ENCODE results near the gene ERMN.

ERMN gene

DNA sequence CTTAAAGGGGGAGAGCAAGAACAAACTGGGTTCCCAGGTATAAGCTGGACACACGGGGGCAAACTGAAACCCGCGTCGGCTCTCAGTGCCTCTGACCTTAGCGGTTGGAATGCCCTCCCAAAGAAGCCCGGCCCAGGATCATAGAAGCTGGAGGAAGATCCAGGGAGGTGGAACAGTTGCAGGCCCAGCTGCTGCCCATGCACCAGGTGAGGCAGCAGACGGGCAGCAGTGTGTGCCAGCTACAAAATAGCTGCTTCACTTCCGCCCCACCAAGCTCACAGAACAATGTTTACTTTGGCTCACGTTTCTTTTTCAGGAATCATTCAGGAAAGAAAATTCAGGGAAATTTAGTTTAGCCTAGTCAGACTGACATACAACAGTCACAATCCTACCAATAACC, 3.9 kb upstream of the ERMN start:
- no peak for DNase-seq (ENCODE audit: low spot score)

DNA sequence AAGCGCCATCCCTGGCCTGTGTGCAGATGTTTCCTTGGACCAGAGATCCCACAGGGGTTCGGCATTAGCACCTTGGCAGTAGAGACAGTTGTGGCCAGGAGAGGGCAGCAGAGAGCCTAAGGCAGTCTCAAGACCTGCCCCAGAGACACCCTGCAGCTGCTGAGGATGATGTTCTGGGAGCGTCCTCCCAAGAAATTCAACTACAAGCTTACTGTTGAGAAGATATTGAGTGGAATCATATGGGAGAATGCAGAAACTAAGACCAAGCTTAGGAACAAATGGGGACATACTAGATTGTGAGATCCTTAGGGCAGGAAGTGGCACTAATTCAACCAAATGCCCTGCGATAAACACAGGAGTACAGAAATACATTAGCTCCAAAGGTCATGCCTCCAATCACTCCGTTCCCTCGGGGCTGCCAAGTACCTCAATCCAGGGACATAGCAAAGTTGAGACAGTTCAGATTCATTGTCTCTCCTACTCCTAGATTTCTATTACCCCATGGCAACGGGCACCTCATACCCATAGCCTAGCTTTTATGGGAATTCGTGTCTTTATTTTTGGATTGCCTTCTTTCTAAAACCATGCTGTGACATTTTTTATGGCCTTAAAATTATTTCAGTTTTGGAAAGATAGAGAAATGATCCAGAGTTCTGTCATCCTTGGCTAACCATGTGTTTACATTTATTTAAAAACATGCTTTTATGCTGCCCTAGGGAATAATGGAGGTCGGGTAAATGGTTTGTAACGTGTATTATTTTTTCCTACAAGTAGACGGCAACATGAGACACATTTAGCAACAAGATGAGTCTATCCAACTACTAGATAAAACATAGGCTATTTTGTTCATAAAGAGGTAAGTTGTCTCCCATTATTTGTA, 2.2 kb upstream of the ERMN start:
- DNase-seq (ENCODE audit: low spot score): peak; percentile 91

DNA sequence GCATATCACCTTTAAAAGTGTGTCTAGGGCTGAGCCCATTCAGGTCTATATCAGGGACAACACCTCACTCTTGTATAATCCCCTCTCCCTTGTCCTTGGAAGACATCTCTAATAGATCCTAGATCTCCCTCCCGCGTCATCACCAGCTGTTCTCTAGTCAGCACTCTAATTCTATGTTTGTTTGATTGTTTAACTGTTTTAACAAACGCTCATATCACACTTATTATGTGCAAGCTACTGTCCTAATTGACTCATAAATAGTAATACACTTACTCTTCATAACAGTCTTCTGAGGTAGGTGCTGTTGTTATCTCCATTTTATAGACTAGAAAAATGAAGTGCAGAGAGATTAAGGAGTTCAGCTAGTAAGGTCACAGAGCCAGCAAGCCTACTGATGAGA, 1.6 kb upstream of the ERMN start:
- no peak for DNase-seq (ENCODE audit: low spot score)

DNA sequence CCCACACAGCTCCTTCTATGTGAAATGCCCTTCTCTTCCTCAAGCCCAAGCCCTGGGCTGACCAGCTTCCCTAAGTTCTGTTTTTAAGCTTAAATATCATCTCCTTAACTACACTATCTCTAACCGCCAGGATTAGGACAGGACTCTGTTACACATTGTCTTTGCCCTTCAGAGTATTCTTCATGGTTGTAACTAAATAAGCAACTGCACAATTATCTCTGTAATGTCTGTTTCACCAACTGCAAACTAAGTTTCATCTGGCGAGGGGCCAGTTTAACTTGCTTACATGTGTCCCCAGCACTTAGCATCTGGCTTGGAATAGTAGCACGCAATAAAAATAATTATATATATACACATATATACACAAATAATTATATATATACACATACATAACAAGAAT, 1.1 kb upstream of the ERMN start:
- DNase-seq (ENCODE audit: low spot score): no peak

DNA sequence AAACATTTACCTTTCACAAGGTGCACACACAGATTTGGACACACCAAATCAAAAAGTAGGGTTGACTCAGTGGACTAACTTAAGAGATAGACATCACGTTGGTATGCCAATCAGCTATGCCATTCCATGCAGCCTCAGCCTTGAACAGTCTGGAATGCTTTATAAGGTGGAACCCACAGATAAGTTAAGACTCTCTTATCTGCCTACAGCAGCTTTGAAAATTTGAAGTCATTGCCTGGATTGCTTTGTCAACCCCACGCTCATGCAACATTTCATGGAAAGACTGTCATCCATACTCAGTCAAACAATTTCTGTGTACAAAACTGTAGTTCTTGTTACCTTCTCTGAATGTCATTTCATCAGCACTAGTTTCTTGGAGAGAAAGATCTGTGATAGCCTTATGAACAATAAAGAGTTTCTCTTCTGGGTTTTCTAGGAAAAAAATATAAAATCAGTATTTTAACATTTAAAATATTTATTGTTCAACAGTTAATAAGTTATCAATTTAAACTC, 1.2 kb downstream of the ERMN start:
- no peak for DNase-seq (ENCODE audit: low spot score)

DNA sequence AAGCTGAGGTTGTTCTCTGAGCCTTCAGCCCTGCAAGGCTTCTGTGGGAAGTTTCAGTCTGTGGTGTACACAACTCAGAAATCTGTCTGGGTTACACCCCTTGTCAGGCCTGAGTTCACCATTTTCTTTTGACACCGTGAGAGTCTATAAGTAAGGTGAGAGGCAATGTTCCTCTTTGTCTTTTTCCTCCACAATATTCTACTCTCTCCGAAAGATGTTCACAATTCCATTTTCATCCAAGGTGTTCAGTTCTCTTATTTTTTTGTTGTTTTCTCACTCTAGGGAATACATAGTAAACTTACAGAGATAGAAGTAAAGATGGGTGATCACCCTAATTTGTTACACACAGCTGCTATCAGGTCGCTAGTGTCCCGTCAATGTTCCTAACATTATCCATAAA, 3.2 kb downstream of the ERMN start:
- DNase-seq (ENCODE audit: low spot score): no peak

DNA sequence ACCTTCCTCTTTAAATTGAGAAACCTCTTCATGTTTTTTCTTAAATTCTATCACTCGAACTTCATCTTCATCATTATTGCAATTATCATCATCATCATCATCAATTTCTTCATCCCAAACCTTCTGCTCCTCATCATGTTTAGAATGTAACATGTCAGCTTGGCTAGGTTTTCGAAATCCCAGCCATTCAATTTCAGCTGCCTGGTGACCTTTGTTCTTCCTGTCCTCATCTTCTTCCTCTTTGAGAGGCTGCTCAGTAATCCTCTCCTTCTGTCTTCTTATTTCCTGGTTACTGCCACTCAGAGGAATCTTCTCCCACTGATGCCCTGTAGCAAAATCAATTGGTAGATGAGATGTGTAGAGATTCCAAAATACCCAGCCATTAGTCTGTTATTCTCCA, 4.2 kb downstream of the ERMN start:
- DNase-seq (ENCODE audit: low spot score): no peak

DNA sequence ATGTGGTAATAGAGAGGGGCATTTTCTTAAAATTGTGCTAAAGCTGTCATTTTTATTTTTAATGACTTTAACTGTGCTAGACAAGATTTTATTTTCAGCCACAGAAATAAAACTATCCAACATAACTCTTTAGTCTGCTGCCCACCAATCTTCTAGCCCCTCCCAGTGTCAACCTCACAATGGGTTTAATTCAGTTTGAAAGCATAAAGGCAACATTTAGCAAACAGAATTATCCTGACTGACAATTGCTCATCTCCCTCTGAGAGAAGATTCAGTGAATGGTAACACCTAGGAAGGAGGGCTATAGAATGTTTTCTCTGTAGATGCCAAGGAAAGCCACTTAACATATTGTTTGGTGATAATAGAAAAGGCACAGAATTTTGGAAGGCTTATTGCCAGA, 5.2 kb downstream of the ERMN start:
- DNase-seq (ENCODE audit: low spot score): no peak

DNA sequence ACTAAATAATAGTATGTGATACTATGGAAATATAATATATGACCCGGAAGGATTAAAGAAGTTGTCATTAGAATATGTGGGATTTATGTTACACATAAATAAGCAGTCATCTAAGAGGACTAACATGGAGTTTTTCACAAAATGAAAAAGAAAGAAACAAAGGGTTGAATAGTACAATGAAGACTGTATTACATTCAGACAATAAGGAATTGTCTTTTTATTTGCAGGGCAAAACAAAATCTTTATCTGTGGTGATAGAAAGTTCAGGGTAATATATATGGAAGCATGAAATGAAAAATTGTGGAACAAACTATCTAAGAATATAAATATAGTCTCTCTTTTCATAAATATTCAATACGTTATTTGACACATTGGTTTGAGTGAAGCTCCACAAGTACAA, 5.8 kb downstream of the ERMN start:
- DNase-seq (ENCODE audit: low spot score): no peak

DNA sequence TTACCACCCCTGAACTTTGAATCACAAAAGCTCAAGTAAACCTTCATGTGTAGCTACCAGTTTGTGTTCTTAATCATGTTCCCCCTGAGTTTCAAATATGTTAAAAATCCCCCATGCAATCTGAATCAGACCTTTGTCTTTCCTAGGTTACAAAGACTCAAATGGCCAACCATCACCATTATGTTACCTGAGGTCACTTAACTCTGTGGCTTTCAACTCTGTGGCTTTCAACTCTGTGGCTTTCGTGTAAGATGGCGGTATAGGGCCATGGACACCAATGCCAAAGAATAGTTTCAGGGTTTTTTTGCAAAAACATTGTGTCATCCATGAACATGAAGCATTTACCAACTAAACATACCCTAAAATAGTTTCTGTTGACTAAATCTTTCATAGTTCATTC, 6.7 kb downstream of the ERMN start:
- DNase-seq (ENCODE audit: low spot score): no peak

DNA sequence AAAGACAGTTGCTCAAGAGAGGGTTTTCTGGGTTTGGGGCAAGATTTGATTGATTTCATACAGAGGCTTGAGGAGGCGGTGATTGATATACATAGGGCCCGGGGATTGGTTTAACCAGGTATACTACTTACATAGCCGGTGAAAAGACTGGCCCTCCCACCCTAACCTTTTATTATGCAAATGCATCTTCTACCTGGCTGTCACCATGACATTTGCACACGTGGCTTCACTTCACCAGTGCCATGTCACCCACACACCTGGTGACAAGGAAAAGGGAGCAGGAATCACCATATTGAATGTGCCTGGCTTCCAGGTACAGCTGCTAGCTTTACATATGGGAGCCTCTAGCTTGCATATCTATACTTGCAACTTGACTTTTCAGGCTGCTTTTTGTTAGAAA, 9.7 kb downstream of the ERMN start:
- DNase-seq (ENCODE audit: low spot score): peak; percentile 25

DNA sequence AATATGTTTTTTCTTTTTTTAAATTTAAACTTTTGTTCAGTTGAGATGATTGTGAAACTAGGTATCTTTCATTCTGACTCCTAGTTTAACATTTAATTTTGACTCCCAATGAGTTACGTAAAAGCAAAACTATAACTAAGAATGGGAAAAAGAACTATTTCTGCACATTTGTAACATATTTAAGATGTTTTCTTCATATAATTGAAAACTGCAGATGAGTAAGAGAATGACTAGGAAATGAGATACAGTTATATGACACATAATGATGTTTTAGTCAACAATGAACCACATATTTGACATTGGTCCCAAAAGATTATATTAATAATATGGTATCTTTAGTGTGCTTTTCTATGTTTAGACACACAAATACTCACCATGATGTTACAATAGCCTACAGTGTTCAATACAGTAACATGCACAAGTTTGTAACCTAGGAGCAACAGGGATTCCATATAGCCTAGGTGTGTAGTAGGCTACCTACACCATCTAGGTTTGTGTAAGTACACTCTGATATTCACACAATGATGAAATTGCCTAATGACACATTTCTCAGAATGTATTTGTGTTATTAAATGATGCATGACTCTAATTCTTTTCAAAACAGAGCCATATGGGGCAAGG, 12.6 kb downstream of the ERMN start:
- DNase-seq (ENCODE audit: low spot score): no peak

DNA sequence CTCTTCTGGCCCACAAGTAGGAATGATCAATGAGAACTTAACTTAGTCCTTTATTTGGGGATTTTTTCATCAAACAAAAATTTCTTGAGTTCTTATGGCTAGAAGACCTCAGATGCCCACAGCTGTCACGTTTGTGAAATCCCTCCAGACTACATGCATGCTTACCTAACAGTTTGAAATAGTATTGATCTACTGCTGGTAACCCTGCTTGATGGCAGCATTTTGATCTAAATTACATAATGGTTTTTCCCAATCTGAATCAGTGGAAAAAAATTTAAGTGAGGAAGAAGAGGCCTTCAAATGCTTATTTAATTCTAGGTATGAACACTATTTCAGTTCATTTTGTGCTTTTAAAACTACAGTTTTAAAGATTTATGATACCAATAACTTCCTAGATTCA, 13.9 kb downstream of the ERMN start:
- no peak for DNase-seq (ENCODE audit: low spot score)

DNA sequence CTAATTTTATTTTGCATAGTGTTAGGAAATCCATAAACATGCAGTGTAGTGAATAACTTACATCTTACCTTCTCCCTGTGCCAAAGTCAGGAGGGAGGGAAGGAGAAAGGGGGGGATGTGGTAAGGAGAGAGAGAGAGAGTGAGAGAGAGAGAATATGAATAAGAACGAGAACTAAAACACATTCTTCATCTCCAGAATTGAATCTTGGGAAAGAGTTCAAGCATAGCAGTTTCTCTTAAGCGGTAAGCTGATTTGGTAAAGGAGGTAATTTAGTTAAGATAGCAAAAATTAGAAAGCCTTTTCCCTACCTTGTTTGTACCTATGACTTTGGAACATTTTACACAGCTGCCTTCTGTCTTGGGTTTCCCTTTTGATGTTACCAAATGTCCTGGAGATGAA, 15.7 kb downstream of the ERMN start:
- DNase-seq (ENCODE audit: low spot score): no peak

DNA sequence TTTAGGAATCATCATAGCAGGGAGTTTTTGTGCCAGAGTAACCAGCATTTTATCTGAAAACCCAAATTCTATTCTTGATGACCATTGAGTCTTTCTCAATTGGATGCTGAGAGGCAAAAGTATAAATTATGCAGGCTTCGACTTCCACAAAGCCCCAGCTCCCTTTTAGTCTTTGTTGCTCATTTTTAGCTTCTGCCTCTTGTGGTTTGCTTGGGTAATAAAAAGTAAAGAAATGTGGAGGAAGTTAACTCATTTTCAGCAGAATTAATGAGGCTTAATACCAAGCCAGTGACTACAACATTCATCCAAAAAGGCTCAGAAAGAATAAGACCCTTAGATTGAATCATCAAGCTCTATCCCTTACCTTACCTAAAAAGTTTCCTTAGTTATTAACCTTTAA, 18.6 kb downstream of the ERMN start:
- peak; percentile 18 for DNase-seq (ENCODE audit: low spot score)

DNA sequence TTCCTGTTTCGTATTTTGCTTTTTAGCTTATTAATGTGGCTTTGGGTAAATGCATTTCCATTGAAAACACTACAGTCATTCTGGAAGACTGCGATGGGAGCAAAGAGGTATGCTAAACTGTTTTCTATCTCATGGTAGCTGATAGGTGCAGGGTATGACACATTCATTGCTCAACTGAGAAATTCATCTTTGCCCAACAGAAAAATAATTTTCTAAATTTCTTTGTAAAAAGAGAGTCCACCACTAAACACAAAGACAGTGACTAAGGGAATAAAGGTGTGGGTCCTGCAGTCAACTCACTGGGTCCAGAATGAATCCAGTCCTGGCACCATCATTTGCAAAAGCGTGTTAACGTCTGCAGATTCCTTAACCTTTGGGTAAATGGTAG, 19.9 kb downstream of the ERMN start:
- DNase-seq (ENCODE audit: low spot score): no peak

DNA sequence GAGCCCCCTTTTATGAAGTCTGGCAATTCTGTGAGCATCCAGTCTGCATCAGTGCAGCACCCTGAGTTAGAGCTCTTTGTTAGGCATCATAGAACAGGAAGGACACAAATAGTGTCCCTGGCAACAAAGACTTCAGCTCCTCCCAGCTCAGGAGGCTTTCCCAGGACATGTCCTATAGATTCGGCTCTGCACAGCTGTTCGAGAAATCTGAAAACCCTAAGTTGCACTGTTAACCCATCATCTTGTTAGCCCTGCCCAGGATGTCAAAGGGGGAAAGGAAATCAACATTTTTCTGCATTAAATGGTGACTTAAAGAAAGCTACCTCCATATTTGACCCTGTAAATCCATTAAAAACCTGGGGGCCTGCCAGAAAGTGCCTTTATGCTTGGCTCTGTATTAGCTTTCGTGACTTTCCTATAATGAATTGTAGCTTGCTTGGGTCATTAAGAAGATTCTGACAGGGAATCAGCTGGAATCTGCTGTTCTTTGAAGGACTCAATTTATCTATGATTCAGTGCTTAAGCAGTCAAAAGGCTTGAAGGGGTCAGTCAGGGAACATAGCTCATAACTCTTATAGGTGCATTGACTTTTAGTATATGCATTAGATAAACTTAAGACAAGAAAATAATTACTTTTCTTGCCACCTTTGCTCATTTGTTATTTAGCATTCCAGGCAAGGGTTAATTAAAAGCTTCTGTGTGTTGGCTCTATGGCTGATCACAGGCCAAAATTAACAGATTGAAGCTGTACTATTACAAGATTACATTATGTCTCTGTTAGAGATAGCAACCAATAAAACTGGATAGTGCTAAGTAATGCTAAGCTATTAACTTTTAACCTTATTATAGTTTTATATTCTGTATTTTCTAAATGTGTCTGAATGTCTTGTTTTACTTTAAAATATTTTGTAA, 20.6 kb downstream of the ERMN start:
- DNase-seq (ENCODE audit: low spot score): no peak

DNA sequence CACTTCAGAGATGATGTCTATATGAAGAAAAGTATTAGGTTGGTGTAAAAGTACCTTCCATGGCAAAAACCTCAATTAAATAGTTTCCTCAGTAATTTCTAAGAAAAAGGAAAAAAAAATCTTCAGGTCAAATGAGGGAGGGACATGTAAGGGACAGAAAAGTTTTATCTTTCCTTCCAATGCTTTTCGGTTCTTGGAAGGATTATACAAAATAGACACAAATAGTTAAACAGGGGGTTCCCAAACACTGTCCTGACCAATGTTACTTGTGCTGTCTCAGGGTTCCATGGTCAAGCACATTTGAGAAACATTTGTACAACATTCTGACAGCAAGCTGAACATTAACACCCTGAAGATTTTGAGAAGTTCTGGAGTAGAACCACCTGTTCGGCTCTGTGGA, 22.0 kb downstream of the ERMN start:
- DNase-seq (ENCODE audit: low spot score): no peak

DNA sequence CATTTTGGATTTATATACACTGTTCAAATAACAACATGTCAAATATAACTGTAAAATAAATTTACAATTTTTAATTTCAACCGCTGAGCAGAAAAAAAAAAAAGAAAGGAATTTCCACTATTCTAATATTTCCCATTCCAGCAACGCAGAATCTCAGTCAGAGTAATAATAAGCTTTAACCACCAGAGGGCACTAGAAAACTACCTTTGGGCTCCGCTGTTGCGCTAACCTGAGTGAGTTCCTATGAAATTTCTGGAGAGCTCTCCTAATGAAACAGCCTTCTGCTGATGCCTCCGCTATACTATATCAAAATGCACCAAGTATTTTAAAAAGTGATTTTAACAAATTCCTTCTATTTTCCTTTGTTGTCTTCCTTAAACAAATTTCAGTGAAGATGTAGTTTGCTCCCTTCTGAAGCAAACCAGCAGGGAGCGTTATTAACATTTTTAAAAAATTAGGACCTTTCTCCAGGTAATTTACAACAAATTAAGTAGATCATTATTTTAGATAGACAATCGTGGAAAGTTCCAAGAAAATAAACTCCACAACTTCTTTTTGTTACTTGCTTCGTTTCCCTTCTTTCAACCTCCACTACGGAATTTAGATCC, 23.0 kb downstream of the ERMN start:
- peak; percentile 61 for DNase-seq (ENCODE audit: low spot score)

DNA sequence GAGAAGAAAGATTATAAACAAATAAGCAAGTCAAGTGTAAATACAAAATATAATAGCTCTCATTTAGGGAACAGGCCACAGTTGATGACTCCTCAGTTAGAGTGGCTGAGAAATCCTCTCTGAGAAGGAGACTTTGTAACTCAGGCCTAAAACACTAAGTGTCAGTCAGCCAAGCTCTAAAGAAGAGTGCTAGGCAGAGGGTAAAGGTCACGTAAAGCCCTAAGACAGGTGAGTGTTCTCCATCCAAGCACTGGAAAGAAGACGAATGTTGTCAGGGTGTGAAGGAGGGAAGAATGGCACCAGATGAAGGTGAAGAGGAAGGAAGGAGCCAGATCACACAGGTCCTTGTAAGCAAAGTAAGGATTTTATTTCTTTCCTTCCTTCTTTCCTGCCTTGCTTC, 24.3 kb downstream of the ERMN start:
- DNase-seq (ENCODE audit: low spot score): no peak

DNA sequence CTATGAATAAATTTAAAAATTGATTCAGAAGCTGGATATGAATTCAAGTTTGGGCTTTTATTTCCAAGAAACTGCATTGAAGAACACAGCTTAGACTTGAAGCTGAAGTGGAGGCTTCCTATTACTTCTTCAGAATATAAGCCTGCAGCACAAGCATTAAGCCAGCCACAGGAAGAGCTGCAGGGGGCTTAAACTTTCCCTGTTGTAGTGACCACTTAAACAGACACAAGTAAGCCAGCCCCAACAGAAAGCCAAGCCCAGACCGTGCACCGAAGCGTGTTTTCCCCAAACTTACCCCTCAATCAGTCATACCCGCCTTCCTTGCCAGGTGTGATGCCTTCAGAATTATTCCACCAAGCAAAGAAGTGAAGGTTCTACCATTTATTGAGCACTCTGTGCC, 28.7 kb downstream of the ERMN start:
- no peak for DNase-seq (ENCODE audit: low spot score)

DNA sequence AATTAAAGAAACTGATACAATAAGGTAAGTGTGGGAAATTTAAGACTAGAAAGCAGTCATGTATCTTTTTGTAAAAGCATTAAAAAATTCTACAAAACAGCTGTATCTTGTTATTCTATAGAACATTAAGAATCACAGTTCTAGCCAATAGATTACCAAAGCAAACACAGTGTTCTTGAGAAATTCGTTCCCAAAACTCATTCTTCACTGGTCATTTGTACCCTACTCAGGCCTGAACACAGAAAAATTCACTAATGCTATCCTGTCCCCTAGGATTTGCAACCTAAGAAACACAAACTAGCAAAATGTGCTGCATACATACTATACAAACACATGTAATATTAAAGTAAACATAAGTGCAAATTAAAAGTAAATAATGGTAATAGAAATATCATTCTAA, 29.1 kb downstream of the ERMN start:
- no peak for DNase-seq (ENCODE audit: low spot score)
